K562 (cell line): ENCODE results near the gene IL17A. TPM values are rescaled to one million over a fixed set of nuclear protein-coding genes. Genes with fewer than 3 reads are reported as not detected.

Source experiments
- ATF1 ChIP-seq, 2 experiments: fragments of 450-650 bp in 1 of 2; IDR thresholded peaks; 2 replicates each; pipeline ENCODE4 v1.6.1; 2016; ENCODE audit warnings: missing compliant biosample characterization in 1 of 2, missing genetic modification characterization in 1 of 2
- CEBPB ChIP-seq: fragments of 450-650 bp; IDR thresholded peaks from 2 replicates; pipeline ENCODE4 v1.6.1; 2016; ENCODE audit warnings: missing genetic modification characterization, missing compliant biosample characterization
- CREB1 ChIP-seq, 2 experiments: sonication (generic) in 1 of 2; formaldehyde crosslinking in 1 of 2; IDR thresholded peaks; 2 replicates each; pipeline versions ENCODE4 v1.6.1 to v1.8.0; 2012 to 2022; ENCODE audit warnings: inconsistent platforms in 1 of 2, mild to moderate bottlenecking in 1 of 2, missing genetic modification reagents in 1 of 2, moderate library complexity in 1 of 2
- ETV1 ChIP-seq: fragments of 450-650 bp; conservative IDR thresholded peaks from 2 replicates; pipeline ENCODE4 v1.6.1; 2016; ENCODE audit warnings: missing genetic modification characterization, control low read depth, low read depth, missing compliant biosample characterization
- GABPA ChIP-seq: fragments of 200-800 bp; sonication (Bioruptor generic); conservative IDR thresholded peaks from 2 replicates; pipeline ENCODE4 v1.6.1; 2016; ENCODE audit warnings: low read depth, missing genetic modification characterization, missing compliant biosample characterization
- GATA2 ChIP-seq: sonication (generic); formaldehyde crosslinking; IDR thresholded peaks from 2 replicates; pipeline ENCODE4 v1.4.0; 2020; ENCODE audit warnings: mild to moderate bottlenecking, missing genetic modification reagents
- NFRKB ChIP-seq: fragments of 450-650 bp; IDR thresholded peaks from 2 replicates; pipeline ENCODE4 v1.6.1; 2016; ENCODE audit warnings: low read depth
- NR2C1 ChIP-seq, 2 experiments: fragments of 450-650 bp; IDR thresholded peaks; 2 replicates each; pipeline ENCODE4 v1.6.1; 2017; ENCODE audit warnings: mild to moderate bottlenecking in 2 of 2, antibody characterized with exemption in 1 of 2, inconsistent platforms in 1 of 2, missing compliant biosample characterization in 1 of 2, missing genetic modification characterization in 1 of 2
- RFX5 ChIP-seq: IDR thresholded peaks from 2 replicates; pipeline ENCODE4 v1.6.1; 2011; ENCODE audit warnings: low read depth, mild to moderate bottlenecking, improper control_type of control experiment, low read length
- ZNF408 ChIP-seq: fragments of 250-450 bp; sonication (Bioruptor Pico); IDR thresholded peaks from 2 replicates; pipeline ENCODE4 v1.4.0; 2020; ENCODE audit warnings: low read depth, mild to moderate bottlenecking, moderate library complexity
- ZNF551 ChIP-seq: fragments of 250-450 bp; sonication (Bioruptor Pico); IDR thresholded peaks from 2 replicates; pipeline ENCODE4 v1.5.0; 2021; ENCODE audit warnings: mild to moderate bottlenecking, moderate library complexity
- polyA plus RNA-seq, 8 experiments: library from polyadenylated mRNA; depleted of rRNA in 4 of 8; stranded (reverse) in 5 of 8; unstranded in 3 of 8; fragments of >200 nt; fragmentation: Nextera tagmentation in 2 of 8; fragmentation: Illumina TruSeq in 1 of 8; extraction: Ambion mirVana in 2 of 8; extraction: Trizol in 1 of 8; gene quantifications; 2 replicates each; pipeline versions ENCODE4 v1.2.1 to v1.2.3, GENCODE V29; 2011 to 2014; ENCODE audit warnings: inconsistent platforms in 1 of 8, missing spikeins in 1 of 8
- total RNA-seq, 7 experiments: library from RNA; depleted of rRNA in 6 of 7; stranded (reverse); fragments of >200 nt in 6 of 7; fragmentation: Illumina TruSeq in 2 of 7; extraction: Trizol in 2 of 7; gene quantifications; 2 replicates each; pipeline versions ENCODE4 v1.2.1 to v1.2.3, GENCODE V29; 2011 to 2021; ENCODE audit warnings: low replicate concordance in 1 of 7
- TF ChIP-seq, protein P1 (sequence below), 2 experiments: fragments of 450-650 bp in 1 of 2; sonication (generic) in 1 of 2; formaldehyde crosslinking in 1 of 2; IDR thresholded peaks; 2 replicates each; pipeline versions ENCODE4 v1.7.1 to v1.9.0; 2016 to 2022; ENCODE audit warnings: inconsistent platforms in 1 of 2, mild to moderate bottlenecking in 1 of 2, missing genetic modification reagents in 1 of 2
- TF ChIP-seq, protein P2 (sequence below): fragments of 450-650 bp; IDR thresholded peaks from 2 replicates; pipeline ENCODE4 v1.6.1; 2016
- TF ChIP-seq, protein P3 (sequence below), 2 experiments: IDR thresholded peaks in 1 of 2; conservative IDR thresholded peaks in 1 of 2; 2 replicates each; pipeline ENCODE4 v1.6.1; 2016; ENCODE audit warnings: low read depth in 2 of 2, mild to moderate bottlenecking in 1 of 2, missing compliant biosample characterization in 1 of 2, missing genetic modification characterization in 1 of 2, moderate library complexity in 1 of 2

The IL17A gene
- total and polyA plus RNA-seq, 9 of the 15 experiments (the other 6 are each of a cell fraction or from before 2014, with no cell fraction given): not detected

DNA sequence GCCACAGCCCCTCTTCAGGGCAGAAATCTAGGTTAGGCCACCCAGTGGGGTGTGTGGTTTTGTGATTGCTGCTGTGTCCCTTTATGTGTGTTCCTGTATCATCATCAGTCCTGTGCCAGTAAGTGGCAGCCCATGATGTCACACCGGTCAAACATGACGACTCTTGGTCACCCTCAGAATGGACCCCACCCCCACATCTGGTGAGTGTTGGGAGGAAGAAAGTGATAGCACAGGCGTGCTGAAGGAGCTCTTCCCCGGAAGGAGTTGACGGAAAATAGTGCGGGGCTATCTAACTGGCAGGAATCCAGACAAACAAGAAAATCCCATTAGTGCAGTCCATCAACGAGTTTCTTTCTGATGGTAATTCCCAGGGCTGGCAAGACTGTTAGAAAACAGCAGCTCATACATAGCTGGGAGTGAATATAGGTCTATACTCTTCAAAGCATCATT is 33.4 kb upstream of the IL17A start (continued):
- TF ChIP-seq, protein P1, sequence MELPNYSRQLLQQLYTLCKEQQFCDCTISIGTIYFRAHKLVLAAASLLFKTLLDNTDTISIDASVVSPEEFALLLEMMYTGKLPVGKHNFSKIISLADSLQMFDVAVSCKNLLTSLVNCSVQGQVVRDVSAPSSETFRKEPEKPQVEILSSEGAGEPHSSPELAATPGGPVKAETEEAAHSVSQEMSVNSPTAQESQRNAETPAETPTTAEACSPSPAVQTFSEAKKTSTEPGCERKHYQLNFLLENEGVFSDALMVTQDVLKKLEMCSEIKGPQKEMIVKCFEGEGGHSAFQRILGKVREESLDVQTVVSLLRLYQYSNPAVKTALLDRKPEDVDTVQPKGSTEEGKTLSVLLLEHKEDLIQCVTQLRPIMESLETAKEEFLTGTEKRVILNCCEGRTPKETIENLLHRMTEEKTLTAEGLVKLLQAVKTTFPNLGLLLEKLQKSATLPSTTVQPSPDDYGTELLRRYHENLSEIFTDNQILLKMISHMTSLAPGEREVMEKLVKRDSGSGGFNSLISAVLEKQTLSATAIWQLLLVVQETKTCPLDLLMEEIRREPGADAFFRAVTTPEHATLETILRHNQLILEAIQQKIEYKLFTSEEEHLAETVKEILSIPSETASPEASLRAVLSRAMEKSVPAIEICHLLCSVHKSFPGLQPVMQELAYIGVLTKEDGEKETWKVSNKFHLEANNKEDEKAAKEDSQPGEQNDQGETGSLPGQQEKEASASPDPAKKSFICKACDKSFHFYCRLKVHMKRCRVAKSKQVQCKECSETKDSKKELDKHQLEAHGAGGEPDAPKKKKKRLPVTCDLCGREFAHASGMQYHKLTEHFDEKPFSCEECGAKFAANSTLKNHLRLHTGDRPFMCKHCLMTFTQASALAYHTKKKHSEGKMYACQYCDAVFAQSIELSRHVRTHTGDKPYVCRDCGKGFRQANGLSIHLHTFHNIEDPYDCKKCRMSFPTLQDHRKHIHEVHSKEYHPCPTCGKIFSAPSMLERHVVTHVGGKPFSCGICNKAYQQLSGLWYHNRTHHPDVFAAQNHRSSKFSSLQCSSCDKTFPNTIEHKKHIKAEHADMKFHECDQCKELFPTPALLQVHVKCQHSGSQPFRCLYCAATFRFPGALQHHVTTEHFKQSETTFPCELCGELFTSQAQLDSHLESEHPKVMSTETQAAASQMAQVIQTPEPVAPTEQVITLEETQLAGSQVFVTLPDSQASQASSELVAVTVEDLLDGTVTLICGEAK (IDR thresholded peaks at IDR 0.05): no peak
- TF ChIP-seq, protein P1 (CRISPR knock-in tag; IDR thresholded peaks at IDR 0.05): no peak
- no peak for TF ChIP-seq ZNF408 (CRISPR knock-in tag)
- TF ChIP-seq NFRKB: no peak
- no peak for TF ChIP-seq CEBPB
- TF ChIP-seq CREB1 (IDR thresholded peaks at IDR 0.05): peak; percentile 47; the same call in 1 of the 2 replicates
- no peak for TF ChIP-seq CREB1 (CRISPR knock-in tag; IDR thresholded peaks at IDR 0.05)
- TF ChIP-seq ZNF551 (CRISPR knock-in tag): no peak
- no peak for TF ChIP-seq RFX5
- TF ChIP-seq, protein P2, sequence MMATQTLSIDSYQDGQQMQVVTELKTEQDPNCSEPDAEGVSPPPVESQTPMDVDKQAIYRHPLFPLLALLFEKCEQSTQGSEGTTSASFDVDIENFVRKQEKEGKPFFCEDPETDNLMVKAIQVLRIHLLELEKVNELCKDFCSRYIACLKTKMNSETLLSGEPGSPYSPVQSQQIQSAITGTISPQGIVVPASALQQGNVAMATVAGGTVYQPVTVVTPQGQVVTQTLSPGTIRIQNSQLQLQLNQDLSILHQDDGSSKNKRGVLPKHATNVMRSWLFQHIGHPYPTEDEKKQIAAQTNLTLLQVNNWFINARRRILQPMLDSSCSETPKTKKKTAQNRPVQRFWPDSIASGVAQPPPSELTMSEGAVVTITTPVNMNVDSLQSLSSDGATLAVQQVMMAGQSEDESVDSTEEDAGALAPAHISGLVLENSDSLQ: peak; percentile 55
- no peak for TF ChIP-seq NR2C1 (IDR thresholded peaks at IDR 0.05)
- no peak for TF ChIP-seq NR2C1 (tag; IDR thresholded peaks at IDR 0.05)
- TF ChIP-seq GATA2 (CRISPR knock-in tag): no peak
- peak; percentile 51; the same call in 1 of the 2 replicates for TF ChIP-seq ETV1 (tag)
- TF ChIP-seq ATF1 (CRISPR knock-in tag; IDR thresholded peaks at IDR 0.05): no peak
- peak; percentile 58; the same call in 1 of the 2 replicates for TF ChIP-seq ATF1 (tag; IDR thresholded peaks at IDR 0.05)
- TF ChIP-seq, protein P3, sequence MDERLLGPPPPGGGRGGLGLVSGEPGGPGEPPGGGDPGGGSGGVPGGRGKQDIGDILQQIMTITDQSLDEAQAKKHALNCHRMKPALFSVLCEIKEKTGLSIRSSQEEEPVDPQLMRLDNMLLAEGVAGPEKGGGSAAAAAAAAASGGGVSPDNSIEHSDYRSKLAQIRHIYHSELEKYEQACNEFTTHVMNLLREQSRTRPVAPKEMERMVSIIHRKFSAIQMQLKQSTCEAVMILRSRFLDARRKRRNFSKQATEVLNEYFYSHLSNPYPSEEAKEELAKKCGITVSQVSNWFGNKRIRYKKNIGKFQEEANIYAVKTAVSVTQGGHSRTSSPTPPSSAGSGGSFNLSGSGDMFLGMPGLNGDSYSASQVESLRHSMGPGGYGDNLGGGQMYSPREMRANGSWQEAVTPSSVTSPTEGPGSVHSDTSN (CRISPR knock-in tag; IDR thresholded peaks at IDR 0.05; ENCODE audit: low read depth): no peak
- TF ChIP-seq, protein P3 (tag; conservative IDR thresholded peaks at IDR 0.05; ENCODE audit: low read depth): peak; percentile 49; the same call in 1 of the 2 replicates
- 0 out of 2 replicates have a peak, but pooled peaks have one; percentile 28 for TF ChIP-seq GABPA (tag)
